Chondrocyte (in vitro differentiated cells): ENCODE measurements around the gene CEP128. TPM values are rescaled to one million over a fixed set of nuclear protein-coding genes. Genes with fewer than 3 reads are reported as not detected.

Source experiments
- DNase-seq: peaks from one replicate; pipeline ENCODE4 v3.0.0; 2021; ENCODE audit warnings: mixed read lengths, low spot score
- H3K27ac Mint-ChIP-seq: one replicate; pipeline ENCODE4 v1.8.0; 2021; ENCODE audit warnings: mild to moderate bottlenecking, moderate library complexity, mixed read lengths; ENCODE audit not compliant: unreplicated experiment
- H3K27me3 Mint-ChIP-seq: 2 replicates; pipeline ENCODE4 v1.8.0; 2021; ENCODE audit warnings: low read depth, mixed read lengths
- H3K36me3 Mint-ChIP-seq: 2 replicates; pipeline ENCODE4 v1.8.0; 2021; ENCODE audit warnings: low read depth, mixed read lengths
- H3K4me1 Mint-ChIP-seq: 2 replicates; pipeline ENCODE4 v1.8.0; 2021; ENCODE audit warnings: low read depth, mild to moderate bottlenecking, mixed read lengths
- H3K4me3 Mint-ChIP-seq: one replicate; pipeline ENCODE4 v1.8.0; 2021; ENCODE audit warnings: mild to moderate bottlenecking, moderate library complexity, mixed read lengths; ENCODE audit not compliant: unreplicated experiment
- H3K9me3 Mint-ChIP-seq: 2 replicates; pipeline ENCODE4 v1.8.0; 2021; ENCODE audit warnings: low read depth, mixed read lengths
- CTCF ChIP-seq: fragments of 200-600 bp; sonication (generic); IDR thresholded peaks from 2 replicates; pipeline ENCODE4 v1.5.0; 2021; ENCODE audit warnings: antibody characterized with exemption, mild to moderate bottlenecking, moderate library complexity
- total RNA-seq: library from RNA; stranded (reverse); gene quantifications from 3 replicates; pipeline ENCODE4 v1.2.1, GENCODE V29; 2021

CEP128 gene
- total RNA-seq, 1 donor from 2014 or later = 3.5 TPM

- no peak for TF ChIP-seq CTCF
- no peaks in the 10 kb centered on the region for H3K27me3 Mint-ChIP-seq
- H3K4me1 Mint-ChIP-seq = no peaks in the 10 kb centered on the region
- no peak for DNase-seq
- no peaks in the 10 kb centered on the region for H3K9me3 Mint-ChIP-seq
- H3K4me3 Mint-ChIP-seq = no peak overlapping the region
- no peaks in the 10 kb centered on the region for H3K36me3 Mint-ChIP-seq
- no peak overlapping the region for H3K27ac Mint-ChIP-seq
Observed at GRCh38 chr14:80705241-80705980, 236.1 kb downstream of the CEP128 start.

GRCh38 chr14:80700601-80701000, 240.9 kb downstream of the CEP128 start:
- H3K27me3 Mint-ChIP-seq = no peaks in the 10 kb centered on the region
- TF ChIP-seq CTCF = no peak
- no peak overlapping the region for H3K4me3 Mint-ChIP-seq
- no peaks in the 10 kb centered on the region for H3K4me1 Mint-ChIP-seq
- no peaks in the 10 kb centered on the region for H3K9me3 Mint-ChIP-seq
- no peak for DNase-seq
- no peaks in the 10 kb centered on the region for H3K36me3 Mint-ChIP-seq
- H3K27ac Mint-ChIP-seq = no peak overlapping the region

- Mint-ChIP-seq H3K36me3 (peaks cover 1% of the 10 kb centered on the region), H3K27ac (no peak overlapping the region), H3K27me3 (no peaks in the 10 kb centered on the region), H3K4me1 (no peaks in the 10 kb centered on the region), H3K4me3 (no peak overlapping the region), H3K9me3 (peaks cover 2% of the 10 kb centered on the region)
- no peak for TF ChIP-seq CTCF
- no peak for DNase-seq
Observed at GRCh38 chr14:80699861-80700260, 241.7 kb downstream of the CEP128 start.

- no peak for DNase-seq
- no peak for TF ChIP-seq CTCF
- no peaks in the 10 kb centered on the region for H3K27me3 Mint-ChIP-seq
- H3K4me1 Mint-ChIP-seq = no peaks in the 10 kb centered on the region
- H3K4me3 Mint-ChIP-seq = no peak overlapping the region
- H3K36me3 Mint-ChIP-seq = peaks cover 1% of the 10 kb centered on the region
- H3K27ac Mint-ChIP-seq = no peak overlapping the region
- peaks cover 6% of the 10 kb centered on the region for H3K9me3 Mint-ChIP-seq
Observed at GRCh38 chr14:80698974-80699373, 242.6 kb downstream of the CEP128 start.

- H3K27ac Mint-ChIP-seq = no peak overlapping the region
- H3K9me3 Mint-ChIP-seq = peaks cover 10% of the 10 kb centered on the region
- no peak overlapping the region for H3K4me3 Mint-ChIP-seq
- no peak for TF ChIP-seq CTCF
- H3K27me3 Mint-ChIP-seq = no peaks in the 10 kb centered on the region
- H3K4me1 Mint-ChIP-seq = no peaks in the 10 kb centered on the region
- no peak for DNase-seq
- peaks cover 1% of the 10 kb centered on the region for H3K36me3 Mint-ChIP-seq
Observed at GRCh38 chr14:80695869-80696268, 245.7 kb downstream of the CEP128 start.
